HepG2 (cell line): ENCODE measurements around the gene NELL1.

ENCODE experiments used
- ATF1 ChIP-seq: IDR thresholded peaks from 2 replicates; pipeline ENCODE4 v1.6.1; 2016; ENCODE audit warnings: mild to moderate bottlenecking, control low read depth
- CTCF ChIP-seq: sonication (generic); formaldehyde crosslinking; IDR thresholded peaks from 2 replicates; pipeline ENCODE4 v1.5.0; 2020; ENCODE audit warnings: mild to moderate bottlenecking, missing genetic modification reagents, moderate library complexity
- FOXP1 ChIP-seq, 2 experiments: fragments of 450-650 bp in 1 of 2; IDR thresholded peaks; 2 replicates each; pipeline ENCODE4 v1.6.1; 2017 to 2018; ENCODE audit warnings: antibody characterized with exemption in 1 of 2
- HOXA9 ChIP-seq: sonication (generic); formaldehyde crosslinking; IDR thresholded peaks from 2 replicates; pipeline ENCODE4 v1.8.1; 2022; ENCODE audit warnings: missing genetic modification reagents, mild to moderate bottlenecking, moderate library complexity, borderline replicate concordance
- LCORL ChIP-seq, 2 experiments: fragments of 450-650 bp in 1 of 2; sonication (generic) in 1 of 2; formaldehyde crosslinking in 1 of 2; IDR thresholded peaks; 2 replicates each; pipeline versions ENCODE4 v1.5.0 to v1.6.1; 2017 to 2020; ENCODE audit warnings: antibody characterized with exemption in 1 of 2, missing genetic modification reagents in 1 of 2
- POLR2A ChIP-seq, 2 experiments: IDR thresholded peaks; 2 replicates each; pipeline ENCODE4 v1.6.1; 2011; ENCODE audit warnings: low read depth in 2 of 2, low read length in 2 of 2, mild to moderate bottlenecking in 1 of 2, moderate library complexity in 1 of 2; ENCODE audit not compliant: insufficient read depth in 1 of 2
- PRDM15 ChIP-seq: sonication (generic); formaldehyde crosslinking; IDR thresholded peaks from 2 replicates; pipeline ENCODE4 v1.4.0; 2020; ENCODE audit warnings: missing genetic modification reagents
- RFXANK ChIP-seq: IDR thresholded peaks from 2 replicates; pipeline ENCODE4 v1.6.1; 2016
- ZFYVE20 ChIP-seq: sonication (generic); formaldehyde crosslinking; IDR thresholded peaks from 2 replicates; pipeline ENCODE4 v1.8.0; 2023; ENCODE audit warnings: low read depth, mild to moderate bottlenecking, moderate library complexity, missing genetic modification reagents, borderline replicate concordance
- ZNF75D ChIP-seq: sonication (generic); formaldehyde crosslinking; IDR thresholded peaks from 2 replicates; pipeline ENCODE4 v1.8.1; 2023; ENCODE audit warnings: missing genetic modification reagents, mild to moderate bottlenecking, borderline replicate concordance
- ZSCAN20 ChIP-seq: sonication (generic); formaldehyde crosslinking; IDR thresholded peaks from 2 replicates; pipeline ENCODE4 v1.4.0; 2020; ENCODE audit warnings: missing genetic modification reagents, mild to moderate bottlenecking, borderline replicate concordance

GRCh38 chr11:21537980-21538379 is 868.6 kb downstream of the NELL1 start:
- TF ChIP-seq ZSCAN20 (CRISPR knock-in tag) (no peak), CTCF (CRISPR knock-in tag) (no peak), RFXANK (CRISPR knock-in tag) (no peak), POLR2A (IDR thresholded peaks at IDR 0.05; ENCODE audit: insufficient read depth in 1 of 2, low read depth in 2 of 2, low read length in 2 of 2) (no peak), ZFYVE20 (CRISPR knock-in tag) (no peak), HOXA9 (no peak), FOXP1 (IDR thresholded peaks at IDR 0.05) (no peak), FOXP1 (CRISPR knock-in tag; IDR thresholded peaks at IDR 0.05) (no peak), ATF1 (CRISPR knock-in tag) (no peak), LCORL (IDR thresholded peaks at IDR 0.05) (no peak), LCORL (CRISPR knock-in tag; IDR thresholded peaks at IDR 0.05) (no peak), ZNF75D (CRISPR knock-in tag) (no peak), PRDM15 (CRISPR knock-in tag) (no peak)
